Smooth muscle cell (in vitro differentiated cells): Measurements from ENCODE around the gene VPS8. TPM values are rescaled to one million over a fixed set of nuclear protein-coding genes. Genes with fewer than 3 reads are reported as not detected.

ENCODE experiments used
- DNase-seq: peaks from one replicate; lab custom pipeline; 2025; ENCODE audit not compliant: unreplicated experiment; lab: John Stamatoyannopoulos, UW
- H2AFZ ChIP-seq: fragments of 200-600 bp; sonication (generic); 2 replicates; pipeline ENCODE4 v1.6.0; 2016; ENCODE audit warnings: antibody characterized with exemption, low read depth, mild to moderate bottlenecking
- H3F3A ChIP-seq: fragments of 200-600 bp; sonication (generic); 2 replicates; pipeline ENCODE4 v1.6.0; 2017; ENCODE audit warnings: antibody characterized with exemption, low read depth
- H3K27ac ChIP-seq: fragments of 200-600 bp; sonication (generic); 2 replicates; pipeline ENCODE4 v1.5.1; 2016; ENCODE audit warnings: low read depth, mild to moderate bottlenecking
- H3K27me3 ChIP-seq: fragments of 200-600 bp; sonication (generic); 2 replicates; pipeline ENCODE4 v1.6.1; 2016; ENCODE audit warnings: low read depth, mild to moderate bottlenecking
- H3K36me3 ChIP-seq: fragments of 200-600 bp; sonication (generic); 2 replicates; pipeline ENCODE4 v1.5.1; 2016; ENCODE audit warnings: low read depth
- H3K4me1 ChIP-seq: fragments of 200-600 bp; sonication (generic); 2 replicates; pipeline ENCODE4 v1.5.1; 2016; ENCODE audit warnings: low read depth
- H3K4me2 ChIP-seq: fragments of 200-600 bp; sonication (generic); 2 replicates; pipeline ENCODE4 v1.6.0; 2016; ENCODE audit warnings: mild to moderate bottlenecking
- H3K4me3 ChIP-seq: fragments of 200-600 bp; sonication (generic); 2 replicates; pipeline ENCODE4 v1.5.1; 2016; ENCODE audit warnings: mild to moderate bottlenecking
- H3K79me2 ChIP-seq: fragments of 200-600 bp; sonication (generic); 2 replicates; pipeline ENCODE4 v1.6.0; 2016; ENCODE audit warnings: low read depth, mild to moderate bottlenecking
- H3K9ac ChIP-seq: fragments of 200-600 bp; sonication (generic); 2 replicates; pipeline ENCODE4 v1.6.0; 2016; ENCODE audit warnings: low read depth
- H3K9me3 ChIP-seq: fragments of 200-600 bp; sonication (generic); replicated peaks from 2 replicates; pipeline ENCODE4 v1.5.1; 2016; ENCODE audit warnings: low read depth
- H4K20me1 ChIP-seq: fragments of 200-600 bp; sonication (generic); 2 replicates; pipeline ENCODE4 v1.6.0; 2016; ENCODE audit warnings: low read depth
- WGBS: methylation state at CpG from one replicate; pipeline ENCODE4 v1.1.7; 2016; ENCODE audit warnings: low lambda C conversion rate; 5-methylcytosine and 5-hydroxymethylcytosine counted together
- polyA plus RNA-seq: library from polyadenylated mRNA; unstranded; fragments of >200 nt; fragmentation: Nextera tagmentation; extraction: Ambion mirVana; gene quantifications from 2 replicates; pipeline ENCODE4 v1.2.1, GENCODE V29; 2016
- total RNA-seq: library from RNA; depleted of rRNA; stranded (reverse); fragments of >200 nt; gene quantifications from 2 replicates; pipeline ENCODE4 v1.2.3, GENCODE V29; 2014
- TF ChIP-seq, protein P1 (sequence below): fragments of 200-600 bp; sonication (generic); IDR thresholded peaks from 2 replicates; pipeline ENCODE4 v1.5.1; 2017; ENCODE audit warnings: borderline replicate concordance, mild to moderate bottlenecking, antibody characterized with exemption; ENCODE audit not compliant: insufficient read depth, poor library complexity, severe bottlenecking

The VPS8 gene
- total and polyA plus RNA-seq, 2 experiments from 2014 or later = 16.1 to 53.9 TPM

DNA sequence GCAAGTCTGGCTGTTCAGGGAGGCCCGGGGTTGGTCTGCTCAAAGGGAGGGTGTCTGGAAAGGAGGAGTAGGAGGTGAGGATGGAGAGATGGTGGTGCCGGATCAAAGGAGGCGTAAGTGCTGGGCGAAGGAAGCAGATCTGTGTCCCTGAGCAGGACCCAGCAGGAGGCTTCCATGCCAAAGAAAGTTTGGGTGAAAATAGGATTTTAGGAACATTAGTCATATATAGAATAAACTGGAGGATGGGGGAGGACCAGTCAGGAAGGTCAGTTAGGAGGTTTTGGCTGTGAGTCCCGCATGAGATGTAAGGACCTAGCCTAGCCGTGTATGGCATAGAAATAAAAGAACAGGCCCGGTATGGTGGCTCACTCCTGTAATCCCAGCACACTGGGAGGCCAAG, 28.6 kb upstream of the VPS8 start:
- H3K4me1 ChIP-seq = peaks cover 10% of the 10 kb centered on the region
- 87% methylated on average over 7 of the region's 7 CpGs for WGBS
- TF ChIP-seq, protein P1, sequence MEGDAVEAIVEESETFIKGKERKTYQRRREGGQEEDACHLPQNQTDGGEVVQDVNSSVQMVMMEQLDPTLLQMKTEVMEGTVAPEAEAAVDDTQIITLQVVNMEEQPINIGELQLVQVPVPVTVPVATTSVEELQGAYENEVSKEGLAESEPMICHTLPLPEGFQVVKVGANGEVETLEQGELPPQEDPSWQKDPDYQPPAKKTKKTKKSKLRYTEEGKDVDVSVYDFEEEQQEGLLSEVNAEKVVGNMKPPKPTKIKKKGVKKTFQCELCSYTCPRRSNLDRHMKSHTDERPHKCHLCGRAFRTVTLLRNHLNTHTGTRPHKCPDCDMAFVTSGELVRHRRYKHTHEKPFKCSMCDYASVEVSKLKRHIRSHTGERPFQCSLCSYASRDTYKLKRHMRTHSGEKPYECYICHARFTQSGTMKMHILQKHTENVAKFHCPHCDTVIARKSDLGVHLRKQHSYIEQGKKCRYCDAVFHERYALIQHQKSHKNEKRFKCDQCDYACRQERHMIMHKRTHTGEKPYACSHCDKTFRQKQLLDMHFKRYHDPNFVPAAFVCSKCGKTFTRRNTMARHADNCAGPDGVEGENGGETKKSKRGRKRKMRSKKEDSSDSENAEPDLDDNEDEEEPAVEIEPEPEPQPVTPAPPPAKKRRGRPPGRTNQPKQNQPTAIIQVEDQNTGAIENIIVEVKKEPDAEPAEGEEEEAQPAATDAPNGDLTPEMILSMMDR = no peak
- H3F3A ChIP-seq = peaks cover 3% of the 10 kb centered on the region
- H3K27me3 ChIP-seq = no peaks in the 10 kb centered on the region
- H3K36me3 ChIP-seq = no peaks in the 10 kb centered on the region
- H3K27ac ChIP-seq = no peak overlapping the region
- no peaks in the 10 kb centered on the region for H4K20me1 ChIP-seq
- DNase-seq = no peak
- no peak overlapping the region for H3K4me2 ChIP-seq
- H3K79me2 ChIP-seq = no peaks in the 10 kb centered on the region
- no peaks in the 10 kb centered on the region for H3K9me3 ChIP-seq
- H3K9ac ChIP-seq = no peak overlapping the region
- no peak overlapping the region for H2AFZ ChIP-seq
- no peak overlapping the region for H3K4me3 ChIP-seq

DNA sequence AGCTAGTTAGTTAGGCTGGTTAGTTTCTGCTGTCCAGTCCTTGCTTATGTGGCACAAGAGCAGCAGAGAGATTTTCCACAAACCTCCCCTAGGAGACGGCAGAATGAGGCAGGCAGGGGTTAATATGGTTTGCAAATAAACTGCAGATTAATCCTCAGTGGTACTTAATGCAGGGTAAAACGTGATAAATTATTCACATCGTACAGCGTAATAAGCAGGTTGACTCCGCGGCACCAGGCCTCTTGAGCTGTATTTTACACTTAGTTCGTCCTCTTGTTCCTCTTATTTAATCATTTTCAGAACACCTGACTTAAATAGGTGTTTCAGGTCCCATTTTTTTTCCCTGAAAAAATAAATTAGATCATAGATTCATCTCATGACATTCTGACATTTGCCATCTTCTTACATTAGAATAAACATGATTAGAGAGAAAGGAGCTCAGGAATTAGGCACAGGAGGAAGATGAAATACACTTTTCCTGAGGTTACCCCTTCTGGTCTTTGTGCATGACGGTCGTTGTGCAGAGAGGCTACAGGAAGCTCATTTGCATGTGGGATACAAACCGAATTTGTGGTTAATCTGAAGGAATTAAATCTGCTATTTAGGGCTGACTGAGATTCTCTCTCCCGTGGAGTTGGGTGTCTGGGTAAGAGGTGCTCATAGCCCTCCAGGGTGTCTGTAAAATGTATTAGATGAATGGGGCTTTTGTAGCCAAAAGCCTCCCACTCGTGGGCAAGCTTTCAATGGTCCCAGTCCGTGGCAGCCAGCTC, 27.1 kb upstream of the VPS8 start:
- H3K27ac ChIP-seq = peak overlapping the region; percentile 75
- peaks cover 10% of the 10 kb centered on the region for H3K4me1 ChIP-seq

DNA sequence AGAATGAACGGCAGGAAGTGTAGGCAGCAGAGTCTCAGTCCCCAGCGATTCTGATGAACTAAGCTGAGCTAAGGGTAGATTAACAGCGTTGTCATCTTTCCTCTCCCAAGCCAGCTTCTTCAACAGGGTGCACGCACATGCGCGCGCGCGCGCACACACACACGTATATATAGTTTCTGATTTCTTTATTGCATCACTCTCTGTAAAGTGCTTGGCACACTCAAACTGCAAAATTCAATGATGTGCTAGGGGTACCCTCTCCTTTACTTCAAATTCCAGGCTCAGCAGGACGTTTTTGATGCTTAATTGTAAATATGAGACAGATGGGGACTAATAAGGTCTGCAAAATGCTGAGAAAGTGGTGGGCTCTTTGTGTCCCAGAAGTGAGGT, 26.1 kb upstream of the VPS8 start:
- Histone ChIP-seq H2AFZ (peak overlapping the region; percentile 8), H3K36me3 (no peaks in the 10 kb centered on the region), H3K4me3 (peak overlapping the region; percentile 6), H3K9me3 (no peaks in the 10 kb centered on the region), H3K9ac (peak overlapping the region; percentile 30), H3K4me2 (peak overlapping the region; percentile 73), H3K27me3 (no peaks in the 10 kb centered on the region), H4K20me1 (no peaks in the 10 kb centered on the region), H3F3A (peaks cover 3% of the 10 kb centered on the region), H3K79me2 (no peaks in the 10 kb centered on the region), H3K27ac (peak overlapping the region; percentile 75), H3K4me1 (peaks cover 10% of the 10 kb centered on the region)
- no peak for DNase-seq
- WGBS = 77% methylated on average over 12 of the region's 12 CpGs
- TF ChIP-seq, protein P1 = no peak

More for the DNA sequence above, 27.1 kb upstream of the VPS8 start:
- Histone ChIP-seq H3K9ac (no peak overlapping the region), H3K4me2 (peak overlapping the region; percentile 73), H3F3A (peaks cover 3% of the 10 kb centered on the region), H3K9me3 (no peaks in the 10 kb centered on the region), H3K79me2 (no peaks in the 10 kb centered on the region), H4K20me1 (no peaks in the 10 kb centered on the region), H2AFZ (peak overlapping the region; percentile 8), H3K36me3 (no peaks in the 10 kb centered on the region), H3K4me3 (no peak overlapping the region), H3K27me3 (no peaks in the 10 kb centered on the region)
- no peak for DNase-seq
- 71% methylated on average over 13 of the region's 13 CpGs for WGBS
- TF ChIP-seq, protein P1 = no peak
